Cortex of kidney (tissue), 1 donor: ENCODE data around the gene PIK3AP1.

Experiments used
- DNase-seq: peaks from one replicate; lab custom pipeline; 2025; lab: John Stamatoyannopoulos, UW

PIK3AP1 gene

GRCh38 chr10:96642973-96643372, 77.3 kb downstream of the PIK3AP1 start:
- no peak for DNase-seq

GRCh38 chr10:96642530-96642929, 77.8 kb downstream of the PIK3AP1 start:
- no peak for DNase-seq

GRCh38 chr10:96641396-96642295, 78.7 kb downstream of the PIK3AP1 start:
- no peak for DNase-seq

- no peak for DNase-seq
Measured at GRCh38 chr10:96639899-96640298, 80.4 kb downstream of the PIK3AP1 start.

GRCh38 chr10:96638696-96639095, 81.6 kb downstream of the PIK3AP1 start:
- DNase-seq, result no peak

- no peak for DNase-seq
Measured at GRCh38 chr10:96638120-96638519, 82.2 kb downstream of the PIK3AP1 start.

GRCh38 chr10:96637709-96638108, 82.6 kb downstream of the PIK3AP1 start:
- DNase-seq, result no peak

- DNase-seq, result no peak
Measured at GRCh38 chr10:96636551-96636950, 83.8 kb downstream of the PIK3AP1 start.

- no peak for DNase-seq
Measured at GRCh38 chr10:96632974-96633710, 87.2 kb downstream of the PIK3AP1 start.

- no peak for DNase-seq
Measured at GRCh38 chr10:96627292-96627691, 93.0 kb downstream of the PIK3AP1 start.

GRCh38 chr10:96626795-96627194, 93.5 kb downstream of the PIK3AP1 start:
- DNase-seq, result no peak

GRCh38 chr10:96625173-96625572, 95.1 kb downstream of the PIK3AP1 start:
- no peak for DNase-seq

GRCh38 chr10:96622013-96622787, 98.1 kb downstream of the PIK3AP1 start:
- no peak for DNase-seq

- DNase-seq, result no peak
Measured at GRCh38 chr10:96619796-96620773, 100.2 kb downstream of the PIK3AP1 start.

GRCh38 chr10:96619120-96619519, 101.2 kb downstream of the PIK3AP1 start:
- DNase-seq, result no peak

- DNase-seq, result no peak
Measured at GRCh38 chr10:96618653-96619052, 101.7 kb downstream of the PIK3AP1 start.

- no peak for DNase-seq
Measured at GRCh38 chr10:96616961-96617360, 103.4 kb downstream of the PIK3AP1 start.

GRCh38 chr10:96614515-96614914, 105.8 kb downstream of the PIK3AP1 start:
- no peak for DNase-seq

GRCh38 chr10:96613576-96613975, 106.7 kb downstream of the PIK3AP1 start:
- DNase-seq, result no peak

GRCh38 chr10:96612055-96612830, 108.1 kb downstream of the PIK3AP1 start:
- no peak for DNase-seq
